ENCODE measurements around the gene ZNF732. TPM values are rescaled to one million over a fixed set of nuclear protein-coding genes. Genes with fewer than 3 reads are reported as not detected.

Gene ZNF732
- total RNA-seq, 1 experiment from 2014 or later: 0.47 TPM

DNA sequence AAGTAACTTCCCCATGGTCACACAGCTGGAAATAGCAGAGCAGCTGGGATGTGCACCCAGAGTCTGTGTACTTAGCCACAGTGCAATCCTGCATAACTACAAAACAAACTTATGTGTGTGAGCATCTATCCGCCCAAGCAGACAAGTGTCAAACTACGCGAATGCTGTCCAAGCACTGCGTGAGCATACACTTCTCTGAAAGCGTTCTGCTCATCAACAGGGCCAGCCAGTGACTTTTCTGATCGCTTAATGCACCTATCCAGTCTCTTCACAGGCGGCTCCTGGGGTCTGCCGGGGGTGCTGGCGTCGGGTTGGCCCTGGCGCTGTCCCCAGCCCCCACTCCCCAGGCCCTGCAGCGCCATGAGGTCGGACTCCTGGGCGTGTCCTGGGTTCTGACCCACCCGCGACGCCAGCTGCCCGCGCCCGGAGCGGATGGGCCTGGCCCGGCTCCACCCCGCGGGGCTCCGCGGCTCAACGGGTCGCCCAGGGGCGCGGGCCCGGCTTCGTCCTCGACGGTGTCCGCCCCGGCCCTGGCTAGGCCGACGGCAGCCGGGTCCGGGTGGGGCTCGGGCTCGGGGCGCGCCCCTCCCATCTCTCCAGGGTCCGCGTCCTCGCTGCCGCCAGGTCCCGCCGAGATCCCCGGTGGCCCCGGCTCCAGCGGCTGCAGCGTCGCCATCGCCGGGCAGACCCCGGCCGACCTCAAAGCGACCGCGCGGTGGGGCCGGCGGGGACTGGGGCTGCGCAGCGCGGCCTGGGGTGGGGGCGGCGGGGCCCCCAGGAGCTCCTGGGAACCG lies 31.0 kb upstream of the ZNF732 start:
- Mint-ChIP-seq H3K36me3 (ENCODE audit: insufficient read depth, unreplicated experiment) (peaks cover 25% of the 10 kb centered on the region), H3K27ac (ENCODE audit: low read depth, unreplicated experiment) (no peak overlapping the region), H3K4me1 (ENCODE audit: insufficient read depth, unreplicated experiment) (no peaks in the 10 kb centered on the region), H3K27me3 (ENCODE audit: insufficient read depth, unreplicated experiment) (no peaks in the 10 kb centered on the region), H3K9me3 (ENCODE audit: unreplicated experiment) (peaks cover 12% of the 10 kb centered on the region), H3K4me3 (ENCODE audit: unreplicated experiment) (peak overlapping the region; percentile 86)
- no peak for DNase-seq (ENCODE audit: unreplicated experiment)
- intact Hi-C loops (cut with micrococcal nuclease): no loop called here
- ChIA-PET CTCF (no interaction called here), POLR2A (interaction anchor here (1.3 to 3.0 kb wide), 2 partner anchors 137 to 211 kb away, joined by 3 to 16 read pairs; partner anchors contain the start of gene ZNF718)
- no TSS peak for BruUV-seq (replicated peaks)
- TF ChIP-seq, protein P1, sequence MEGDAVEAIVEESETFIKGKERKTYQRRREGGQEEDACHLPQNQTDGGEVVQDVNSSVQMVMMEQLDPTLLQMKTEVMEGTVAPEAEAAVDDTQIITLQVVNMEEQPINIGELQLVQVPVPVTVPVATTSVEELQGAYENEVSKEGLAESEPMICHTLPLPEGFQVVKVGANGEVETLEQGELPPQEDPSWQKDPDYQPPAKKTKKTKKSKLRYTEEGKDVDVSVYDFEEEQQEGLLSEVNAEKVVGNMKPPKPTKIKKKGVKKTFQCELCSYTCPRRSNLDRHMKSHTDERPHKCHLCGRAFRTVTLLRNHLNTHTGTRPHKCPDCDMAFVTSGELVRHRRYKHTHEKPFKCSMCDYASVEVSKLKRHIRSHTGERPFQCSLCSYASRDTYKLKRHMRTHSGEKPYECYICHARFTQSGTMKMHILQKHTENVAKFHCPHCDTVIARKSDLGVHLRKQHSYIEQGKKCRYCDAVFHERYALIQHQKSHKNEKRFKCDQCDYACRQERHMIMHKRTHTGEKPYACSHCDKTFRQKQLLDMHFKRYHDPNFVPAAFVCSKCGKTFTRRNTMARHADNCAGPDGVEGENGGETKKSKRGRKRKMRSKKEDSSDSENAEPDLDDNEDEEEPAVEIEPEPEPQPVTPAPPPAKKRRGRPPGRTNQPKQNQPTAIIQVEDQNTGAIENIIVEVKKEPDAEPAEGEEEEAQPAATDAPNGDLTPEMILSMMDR (IDR thresholded peaks at IDR 0.05; ENCODE audit: unreplicated experiment): no peak

DNA sequence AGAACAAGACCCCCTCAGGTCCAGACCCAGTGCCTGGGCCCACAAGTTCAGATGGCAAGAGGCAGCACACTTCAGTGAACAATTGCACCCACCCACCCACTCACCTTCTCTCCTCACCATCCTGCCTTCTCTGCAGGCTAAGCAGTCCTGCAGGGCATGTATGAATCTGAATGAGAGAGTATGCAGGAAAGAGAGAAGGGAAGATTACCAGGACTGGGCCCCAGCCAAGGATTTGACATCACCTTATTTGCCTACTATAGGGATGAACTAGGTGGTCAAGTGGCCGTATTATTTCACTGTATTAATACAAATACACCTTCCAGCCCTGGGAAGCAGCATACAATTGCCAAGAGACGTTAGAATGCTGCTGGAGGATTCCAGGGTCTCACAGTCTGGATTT lies 30.2 kb upstream of the ZNF732 start:
- no peaks in the 10 kb centered on the region for H3K4me1 Mint-ChIP-seq (ENCODE audit: insufficient read depth, unreplicated experiment)
- peaks cover 10% of the 10 kb centered on the region for H3K9me3 Mint-ChIP-seq (ENCODE audit: unreplicated experiment)
- peak overlapping the region; percentile 40 for H3K4me3 Mint-ChIP-seq (ENCODE audit: unreplicated experiment)
- CTCF ChIA-PET: no interaction called here
- TF ChIP-seq, protein P1 (IDR thresholded peaks at IDR 0.05; ENCODE audit: unreplicated experiment): no peak
- intact Hi-C loops (cut with micrococcal nuclease): no loop called here
- no peak for DNase-seq (ENCODE audit: unreplicated experiment)
- no peaks in the 10 kb centered on the region for H3K27me3 Mint-ChIP-seq (ENCODE audit: insufficient read depth, unreplicated experiment)
- POLR2A ChIA-PET: interaction anchor here (1.3 kb wide), 1 partner anchor 138 kb away, joined by 3 read pairs; no protein-coding TSS in a partner anchor
- H3K27ac Mint-ChIP-seq (ENCODE audit: low read depth, unreplicated experiment): no peak overlapping the region
- no TSS peak for BruUV-seq (replicated peaks)
- H3K36me3 Mint-ChIP-seq (ENCODE audit: insufficient read depth, unreplicated experiment): peaks cover 21% of the 10 kb centered on the region

DNA sequence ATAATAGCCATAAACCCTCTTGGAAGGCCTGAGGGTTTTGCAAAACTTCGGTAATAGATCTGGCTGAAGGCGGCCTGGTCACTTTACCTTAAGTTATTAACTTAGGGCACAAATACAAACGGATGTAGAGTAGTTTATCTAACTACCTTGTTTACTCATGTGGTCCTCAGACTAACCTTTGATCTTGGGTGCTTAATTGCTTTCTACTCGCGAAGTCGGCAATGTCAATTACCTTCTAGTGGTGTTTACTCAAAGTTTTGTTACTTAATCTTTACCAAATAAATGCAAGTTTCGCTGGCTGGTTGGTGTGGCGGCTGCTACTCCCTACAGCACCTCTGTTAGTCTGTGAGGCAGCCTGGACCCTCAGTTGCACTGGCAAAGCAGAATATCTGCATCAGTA lies 23.5 kb upstream of the ZNF732 start:
- no peaks in the 10 kb centered on the region for H3K4me1 Mint-ChIP-seq (ENCODE audit: insufficient read depth, unreplicated experiment)
- ChIA-PET CTCF (no interaction called here), POLR2A (interaction anchor here (0.7 kb wide), 1 partner anchor 11 kb away, joined by 3 read pairs; no protein-coding TSS in a partner anchor)
- H3K36me3 Mint-ChIP-seq (ENCODE audit: insufficient read depth, unreplicated experiment): no peaks in the 10 kb centered on the region
- intact Hi-C loops (cut with micrococcal nuclease): no loop called here
- H3K27ac Mint-ChIP-seq (ENCODE audit: low read depth, unreplicated experiment): no peak overlapping the region
- H3K4me3 Mint-ChIP-seq (ENCODE audit: unreplicated experiment): no peak overlapping the region
- H3K9me3 Mint-ChIP-seq (ENCODE audit: unreplicated experiment): peaks cover 19% of the 10 kb centered on the region
- no peaks in the 10 kb centered on the region for H3K27me3 Mint-ChIP-seq (ENCODE audit: insufficient read depth, unreplicated experiment)
- no TSS peak for BruUV-seq (replicated peaks)
- TF ChIP-seq, protein P1 (IDR thresholded peaks at IDR 0.05; ENCODE audit: unreplicated experiment): no peak
- DNase-seq (ENCODE audit: unreplicated experiment): no peak

DNA sequence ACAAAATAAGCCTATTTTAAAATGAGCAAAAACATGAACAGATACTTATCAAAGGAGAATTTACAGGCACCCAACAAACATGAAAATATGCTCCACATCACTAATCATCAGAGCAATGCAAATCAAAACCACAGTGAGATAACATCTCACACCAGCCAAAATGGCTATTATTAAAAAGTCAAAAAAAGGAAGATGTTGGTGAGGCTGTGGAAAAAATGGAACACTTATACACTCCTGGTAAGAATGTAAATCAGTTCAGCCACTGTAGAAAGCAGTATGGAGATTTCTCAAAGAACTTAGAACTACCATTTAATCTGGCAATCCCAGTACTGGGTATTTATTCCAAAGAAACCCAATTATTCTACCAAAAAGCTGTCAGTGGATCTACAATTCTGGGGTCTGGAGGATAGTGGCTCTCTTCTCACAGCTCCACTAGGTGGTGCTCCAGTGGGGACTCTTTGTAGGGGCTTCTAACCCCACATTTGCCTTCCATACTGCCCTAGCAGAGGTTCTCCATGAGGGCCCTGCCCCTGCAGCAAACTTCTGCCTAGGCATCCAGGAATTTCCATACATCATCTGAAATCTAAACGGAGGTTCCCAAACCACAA lies 9.1 kb upstream of the ZNF732 start:
- BruUV-seq (replicated peaks): no TSS peak
- intact Hi-C loops (cut with micrococcal nuclease): no loop called here
- no peaks in the 10 kb centered on the region for H3K4me1 Mint-ChIP-seq (ENCODE audit: insufficient read depth, unreplicated experiment)
- TF ChIP-seq, protein P1 (IDR thresholded peaks at IDR 0.05; ENCODE audit: unreplicated experiment): no peak
- H3K4me3 Mint-ChIP-seq (ENCODE audit: unreplicated experiment): no peak overlapping the region
- CTCF ChIA-PET: interaction anchor here (0.7 kb wide), 1 partner anchor 9 kb away, joined by 3 read pairs; the partner anchor contains the start of gene ZNF732
- H3K27me3 Mint-ChIP-seq (ENCODE audit: insufficient read depth, unreplicated experiment): no peaks in the 10 kb centered on the region
- DNase-seq (ENCODE audit: unreplicated experiment): no peak
- peaks cover 27% of the 10 kb centered on the region for H3K9me3 Mint-ChIP-seq (ENCODE audit: unreplicated experiment)
- POLR2A ChIA-PET: no interaction called here
- H3K36me3 Mint-ChIP-seq (ENCODE audit: insufficient read depth, unreplicated experiment): peaks cover 6% of the 10 kb centered on the region
- no peak overlapping the region for H3K27ac Mint-ChIP-seq (ENCODE audit: low read depth, unreplicated experiment)

All from MCF 10A (cell line).